Stimulated activated CD8-positive, alpha-beta memory T cell treated with anti-CD3 and anti-CD28 coated beads, Interleukin-2, amount 100 ng/mL, for 1 hour (primary cell): ENCODE results near the gene GATAD2A.

Experiments
- DNase-seq, 2 donors: peaks; one replicate each; pipeline ENCODE4 v3.0.0-alpha.2; 2020; ENCODE audit warnings: low read depth in 2 of 2

GATAD2A gene

GRCh38 chr19:19420570-19421298 lies 15.3 kb downstream of the GATAD2A start:
- DNase-seq: peak in 1 of 2 donors; percentile 38

DNA sequence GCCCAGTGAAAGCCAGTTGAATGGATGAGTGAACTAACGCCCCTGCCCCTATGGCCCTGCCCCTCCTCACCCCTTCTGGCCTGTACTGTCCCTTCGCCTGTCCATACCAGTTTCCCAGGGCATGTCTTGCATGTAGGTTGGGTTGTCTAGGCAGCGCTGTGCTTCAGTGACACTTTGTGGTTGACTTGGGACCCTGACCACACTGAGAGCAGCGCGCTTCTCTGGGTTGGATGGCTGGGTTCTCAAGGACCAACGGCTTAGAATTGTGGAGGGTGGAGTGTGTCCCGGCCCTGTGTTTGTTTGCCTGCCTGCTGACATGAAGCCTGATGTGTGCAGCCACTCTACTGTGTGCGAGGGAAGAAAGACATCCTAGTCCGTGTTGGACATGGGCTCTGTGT lies 15.8 kb downstream of the GATAD2A start:
- DNase-seq: no peak

- DNase-seq: no peak
Measured at GRCh38 chr19:19422156-19422555, 16.7 kb downstream of the GATAD2A start.

DNA sequence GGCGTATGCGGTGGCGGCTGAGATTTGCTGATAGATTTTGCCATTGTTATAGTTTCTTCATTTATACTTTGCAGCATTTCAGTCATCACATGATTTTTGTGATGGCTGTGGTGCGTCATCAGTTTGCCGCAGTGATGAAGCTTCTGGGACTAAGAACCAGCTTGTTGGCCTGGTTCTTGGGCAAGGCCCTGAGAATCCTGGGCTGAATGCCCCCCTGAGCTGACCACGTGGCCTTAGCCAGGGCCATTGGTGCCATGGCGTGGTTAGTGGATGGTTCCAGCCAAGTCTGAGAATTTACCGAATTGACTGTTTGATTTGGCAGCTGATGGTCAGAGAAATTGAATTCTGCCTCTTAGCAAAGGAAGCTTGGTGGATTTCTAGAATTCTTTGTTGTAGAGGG lies 17.8 kb downstream of the GATAD2A start:
- DNase-seq: no peak

- DNase-seq: no peak
Measured at GRCh38 chr19:19425170-19425875, 19.8 kb downstream of the GATAD2A start.

DNA sequence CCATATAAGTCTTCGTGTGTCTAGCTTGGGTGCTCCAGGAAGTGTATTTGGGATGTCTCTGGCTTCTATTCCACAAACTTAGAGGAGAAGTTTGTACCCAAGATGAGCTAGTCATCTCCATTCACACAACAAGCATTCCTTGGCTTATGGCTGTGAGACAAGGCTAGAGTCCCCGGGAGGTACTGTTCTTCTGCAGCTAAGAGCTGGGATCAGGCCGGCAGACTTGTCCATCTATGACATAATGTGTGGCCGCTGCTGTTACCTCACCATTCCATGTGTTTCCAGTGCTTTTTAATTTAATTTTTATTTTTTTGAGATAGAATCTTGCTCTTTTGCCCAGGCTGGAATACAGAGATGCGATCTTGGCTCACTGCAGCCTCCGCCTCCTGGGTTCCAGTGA lies 20.7 kb downstream of the GATAD2A start:
- DNase-seq: no peak

GRCh38 chr19:19426799-19427198 lies 21.3 kb downstream of the GATAD2A start:
- no peak for DNase-seq

GRCh38 chr19:19427302-19427701 lies 21.8 kb downstream of the GATAD2A start:
- DNase-seq: no peak

DNA sequence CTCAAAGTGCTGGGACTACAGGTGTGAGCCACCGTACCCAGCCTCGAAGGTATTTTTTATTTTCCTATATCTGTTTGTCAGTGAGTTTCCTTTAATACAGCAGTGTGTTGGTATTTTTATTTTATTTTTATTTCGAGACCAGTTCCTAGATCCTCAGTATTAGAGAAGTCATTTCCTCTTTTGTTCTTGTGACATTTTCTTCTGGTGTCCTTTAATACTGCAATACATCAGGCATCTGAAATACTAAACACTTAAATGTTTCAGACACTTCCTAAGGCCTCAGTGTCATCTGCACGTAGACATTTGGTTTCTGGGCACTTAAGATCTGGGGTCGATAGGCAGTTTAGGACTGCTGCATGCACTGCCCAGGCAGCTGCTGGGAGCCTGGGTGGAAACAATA lies 22.5 kb downstream of the GATAD2A start:
- DNase-seq: no peak

GRCh38 chr19:19428746-19429145 lies 23.3 kb downstream of the GATAD2A start:
- DNase-seq: no peak

DNA sequence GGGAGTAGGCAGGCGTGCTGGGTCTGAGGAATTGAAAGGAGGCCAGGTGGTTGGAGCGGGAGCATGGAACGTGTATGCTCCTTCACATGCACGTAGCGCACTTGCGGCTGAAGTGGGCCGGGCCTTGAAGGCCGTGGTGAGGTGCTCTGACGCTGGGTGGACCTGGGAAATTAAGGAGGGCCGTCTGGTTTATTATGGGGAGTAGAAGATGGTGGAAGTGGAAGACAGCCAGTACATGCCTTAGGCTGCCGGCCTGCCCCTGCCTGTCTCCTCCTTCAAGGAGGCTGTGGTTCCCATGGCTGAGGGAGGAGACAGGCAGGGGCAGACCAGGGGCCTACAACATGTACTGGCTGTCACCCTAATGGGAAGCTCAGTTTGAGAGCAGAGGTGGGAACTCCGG lies 23.9 kb downstream of the GATAD2A start:
- no peak for DNase-seq

DNA sequence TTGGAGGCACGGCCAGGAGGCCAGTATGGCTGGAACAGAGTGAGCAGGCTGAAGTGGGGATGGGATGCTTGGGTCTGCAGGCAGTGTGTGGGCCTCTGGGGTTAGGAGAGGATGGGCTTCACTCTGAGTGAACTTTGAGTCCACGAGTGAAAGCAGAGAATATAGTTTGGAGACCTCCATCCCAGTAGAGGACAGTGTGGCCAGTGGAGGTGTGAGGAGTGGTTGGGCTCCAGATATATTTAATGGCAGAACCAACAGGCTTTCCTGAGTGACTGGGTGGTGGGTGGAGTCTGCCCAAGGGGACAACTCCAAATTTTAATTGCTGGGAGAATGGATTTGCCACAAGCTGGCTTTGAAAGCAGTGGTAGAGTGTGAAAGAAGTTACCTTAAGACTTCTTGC lies 27.3 kb downstream of the GATAD2A start:
- DNase-seq: no peak

DNA sequence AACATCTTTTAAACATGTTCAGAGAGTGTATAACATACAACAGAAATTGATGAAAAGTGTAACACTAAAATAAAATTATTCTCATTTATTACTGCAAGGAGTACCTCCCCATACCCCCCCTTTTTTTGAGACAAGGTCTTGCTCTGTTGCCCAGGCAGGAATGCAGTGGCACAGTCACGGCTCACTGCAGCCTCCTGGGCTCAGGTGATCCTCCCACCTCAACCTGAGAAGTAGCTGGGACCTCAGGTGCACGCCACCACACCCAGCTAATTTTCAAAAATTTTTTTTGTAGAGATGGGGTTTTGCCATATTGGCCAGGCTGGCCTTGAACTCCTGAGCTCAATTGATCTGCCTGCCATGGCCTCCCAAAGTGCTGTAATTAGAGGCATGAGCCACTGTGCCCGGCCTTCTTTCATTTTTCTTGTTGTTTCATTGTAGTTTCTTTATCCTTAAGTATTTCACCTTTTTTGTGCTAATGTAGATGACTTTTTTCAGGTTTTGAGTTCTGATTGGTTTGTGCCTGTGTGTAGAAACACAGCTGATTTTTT lies 28.3 kb downstream of the GATAD2A start:
- no peak for DNase-seq

DNA sequence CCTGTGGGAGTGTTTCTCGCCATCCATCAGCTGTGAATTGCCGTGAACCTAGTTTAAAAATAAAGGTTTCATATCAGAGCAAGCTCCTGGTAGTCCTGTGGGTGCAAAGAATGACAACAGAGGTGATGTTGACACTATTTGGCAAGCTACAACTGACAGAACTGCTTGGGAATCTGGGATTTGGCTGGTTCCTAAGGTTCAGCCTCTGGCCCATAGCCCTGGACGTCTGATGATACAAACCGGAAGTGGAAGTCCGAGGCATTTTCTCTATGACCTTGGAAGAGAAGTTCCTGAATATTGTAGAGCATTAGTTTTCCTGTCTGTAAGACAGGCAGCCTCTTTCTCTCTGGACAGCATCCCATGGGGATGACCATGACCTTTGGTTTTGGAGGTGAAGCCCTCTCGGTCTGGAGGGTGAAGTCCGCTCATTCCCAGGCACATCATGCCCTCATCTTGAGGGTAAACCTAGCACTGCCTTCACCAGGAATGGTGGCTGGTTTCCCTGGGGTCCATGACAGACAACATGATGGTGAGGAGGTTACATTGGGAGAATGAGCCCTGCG lies 29.1 kb downstream of the GATAD2A start:
- DNase-seq: no peak

DNA sequence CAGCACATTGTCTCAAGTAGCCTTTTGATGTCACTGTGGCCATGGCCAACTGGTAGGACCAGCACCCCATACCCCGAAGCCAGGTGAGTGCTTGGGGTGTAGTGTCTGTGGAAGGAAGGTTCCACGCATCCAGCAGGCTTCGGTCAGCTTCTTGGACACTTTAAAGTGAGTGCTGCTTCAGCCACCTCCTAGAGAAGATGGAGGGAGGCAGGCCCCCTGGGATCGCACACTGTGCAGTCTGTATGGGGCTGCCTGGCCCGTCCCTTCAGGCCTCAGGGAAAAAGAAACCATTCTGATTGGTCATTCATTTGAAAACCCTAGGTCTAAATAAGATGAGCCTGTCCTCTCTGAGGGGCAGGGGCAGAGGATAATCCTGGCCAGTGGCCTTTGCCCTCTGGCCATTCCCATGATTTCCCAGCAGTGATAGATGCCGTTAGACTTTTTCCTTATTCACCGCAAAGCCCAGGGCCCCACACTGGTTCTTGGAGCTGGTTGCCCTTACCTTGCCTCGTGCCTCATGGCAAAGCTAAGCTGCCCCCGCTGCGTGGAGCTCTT lies 30.7 kb downstream of the GATAD2A start:
- no peak for DNase-seq

DNA sequence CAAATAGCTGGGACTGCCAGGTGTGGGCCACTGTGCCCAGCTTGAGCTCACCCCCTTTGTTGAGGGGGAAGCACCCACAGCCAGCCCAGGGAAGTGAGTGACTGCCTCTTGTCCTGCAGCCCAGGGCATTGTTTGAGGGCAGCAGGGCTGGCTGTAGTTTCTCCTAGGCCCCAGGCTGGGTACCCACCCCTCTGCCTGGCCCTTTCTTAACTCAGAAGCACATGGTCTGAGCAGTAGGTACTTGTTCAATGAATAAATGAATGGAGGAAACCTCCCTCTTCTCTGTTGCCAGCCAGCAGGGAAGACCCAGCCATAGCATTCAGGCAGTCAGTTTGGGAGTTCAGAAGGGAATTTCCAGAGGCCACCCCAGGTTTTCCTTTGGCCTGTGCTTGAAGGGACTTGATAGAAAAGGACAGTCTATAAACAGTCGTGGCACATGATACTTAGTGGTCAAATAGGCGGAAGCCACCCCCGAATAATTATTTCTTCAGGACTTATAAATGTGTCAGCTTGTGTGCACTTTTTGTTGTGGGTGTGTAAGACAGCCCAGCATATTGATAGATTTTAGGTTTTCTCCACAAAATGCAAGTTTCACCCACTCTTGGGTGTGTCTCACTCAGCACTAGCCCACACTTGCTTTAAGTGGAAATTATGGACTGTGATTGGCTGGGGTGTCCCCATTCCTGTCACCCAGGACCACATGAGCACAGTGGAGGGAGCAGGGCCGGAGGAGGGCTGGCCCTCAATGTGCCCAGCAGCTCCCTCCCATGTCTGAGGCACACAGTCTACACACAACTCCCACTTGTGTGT lies 33.1 kb downstream of the GATAD2A start:
- DNase-seq: no peak

DNA sequence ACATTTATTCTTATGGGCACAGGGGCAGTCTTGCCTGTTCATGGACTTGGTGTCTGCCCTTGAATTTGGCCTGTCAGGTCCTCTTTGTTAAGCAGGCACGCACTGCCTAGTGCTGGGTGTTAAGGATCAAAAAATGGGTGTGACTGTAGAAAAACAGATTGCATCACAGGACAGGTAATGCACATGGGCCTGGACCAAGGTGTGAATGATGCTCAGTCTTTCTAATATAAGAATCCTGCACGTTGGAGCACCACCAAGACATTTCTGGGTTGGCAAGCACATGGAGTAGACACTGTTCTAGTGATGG lies 33.7 kb downstream of the GATAD2A start:
- no peak for DNase-seq

DNA sequence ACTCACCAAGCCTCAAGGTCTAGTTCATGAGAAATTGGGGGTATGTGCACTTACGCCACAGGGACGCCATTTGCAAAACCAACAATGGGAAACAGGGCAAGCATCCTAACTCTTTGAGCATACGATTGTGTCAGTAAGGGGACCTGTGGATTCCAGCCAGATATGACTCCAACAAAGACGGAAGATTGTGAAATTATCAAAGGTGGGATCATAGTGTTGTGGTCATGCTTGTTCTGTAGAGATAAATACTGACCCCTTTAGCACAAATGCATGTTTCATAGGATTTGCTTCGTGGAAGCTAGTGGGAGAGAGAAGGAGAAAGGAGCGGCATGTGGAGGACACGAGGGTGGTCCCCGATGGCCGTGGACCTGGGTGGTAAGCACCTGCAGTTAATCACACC lies 37.8 kb downstream of the GATAD2A start:
- no peak for DNase-seq

GRCh38 chr19:19443902-19444680 lies 38.6 kb downstream of the GATAD2A start:
- no peak for DNase-seq

DNA sequence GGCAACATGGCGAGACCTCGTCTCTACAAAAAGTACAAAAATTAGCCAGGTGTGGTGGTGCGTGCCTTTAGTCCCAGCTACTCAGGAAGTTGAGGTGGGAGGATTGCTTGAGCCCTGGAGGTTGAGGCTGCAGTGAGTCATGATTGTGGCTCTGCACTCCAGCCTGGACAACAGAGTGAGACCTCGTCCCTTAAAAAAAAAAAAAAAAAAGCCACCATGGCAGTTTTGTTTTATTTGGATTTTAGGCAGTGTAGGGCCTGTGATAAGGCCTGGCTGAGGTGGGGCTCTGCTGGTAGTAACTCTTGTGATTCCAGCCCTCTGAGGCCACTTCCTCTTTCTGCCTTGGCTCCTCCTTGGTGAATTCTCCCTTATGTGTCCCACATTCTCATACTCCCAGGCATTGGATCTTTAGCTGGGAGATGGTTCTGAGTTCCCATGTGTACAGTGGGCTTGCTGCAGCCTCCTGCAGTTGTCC lies 39.2 kb downstream of the GATAD2A start:
- DNase-seq: no peak

- DNase-seq: no peak
Measured at GRCh38 chr19:19445288-19445687, 39.8 kb downstream of the GATAD2A start.
